Ishikawa (cell line): ENCODE results near the gene TUBB2A.

Experiments
- CREB1 ChIP-seq: IDR thresholded peaks from 2 replicates; pipeline ENCODE4 v1.6.1; 2012; ENCODE audit warnings: low read depth
- EGR1 ChIP-seq: IDR thresholded peaks from 2 replicates; pipeline ENCODE4 v1.6.1; 2012
- EP300 ChIP-seq: IDR thresholded peaks from 2 replicates; pipeline ENCODE4 v1.6.1; 2012; ENCODE audit warnings: borderline replicate concordance
- NFIC ChIP-seq: IDR thresholded peaks from 2 replicates; pipeline ENCODE4 v1.6.1; 2012
- RAD21 ChIP-seq: IDR thresholded peaks from 2 replicates; pipeline ENCODE4 v1.6.1; 2012; ENCODE audit warnings: low read depth
- REST ChIP-seq: IDR thresholded peaks from 2 replicates; pipeline ENCODE4 v1.6.1; 2012; ENCODE audit warnings: low read depth, mild to moderate bottlenecking
- TCF12 ChIP-seq: IDR thresholded peaks from 2 replicates; pipeline ENCODE4 v1.6.1; 2012; ENCODE audit warnings: low read depth
- YY1 ChIP-seq: IDR thresholded peaks from 2 replicates; pipeline ENCODE4 v1.6.1; 2012; ENCODE audit warnings: low read depth
- ZBTB7A ChIP-seq: IDR thresholded peaks from 2 replicates; pipeline ENCODE4 v1.6.1; 2012; ENCODE audit warnings: low read depth
- TF ChIP-seq, protein P1 (sequence below): IDR thresholded peaks from 2 replicates; pipeline ENCODE4 v1.6.1; 2012

DNA sequence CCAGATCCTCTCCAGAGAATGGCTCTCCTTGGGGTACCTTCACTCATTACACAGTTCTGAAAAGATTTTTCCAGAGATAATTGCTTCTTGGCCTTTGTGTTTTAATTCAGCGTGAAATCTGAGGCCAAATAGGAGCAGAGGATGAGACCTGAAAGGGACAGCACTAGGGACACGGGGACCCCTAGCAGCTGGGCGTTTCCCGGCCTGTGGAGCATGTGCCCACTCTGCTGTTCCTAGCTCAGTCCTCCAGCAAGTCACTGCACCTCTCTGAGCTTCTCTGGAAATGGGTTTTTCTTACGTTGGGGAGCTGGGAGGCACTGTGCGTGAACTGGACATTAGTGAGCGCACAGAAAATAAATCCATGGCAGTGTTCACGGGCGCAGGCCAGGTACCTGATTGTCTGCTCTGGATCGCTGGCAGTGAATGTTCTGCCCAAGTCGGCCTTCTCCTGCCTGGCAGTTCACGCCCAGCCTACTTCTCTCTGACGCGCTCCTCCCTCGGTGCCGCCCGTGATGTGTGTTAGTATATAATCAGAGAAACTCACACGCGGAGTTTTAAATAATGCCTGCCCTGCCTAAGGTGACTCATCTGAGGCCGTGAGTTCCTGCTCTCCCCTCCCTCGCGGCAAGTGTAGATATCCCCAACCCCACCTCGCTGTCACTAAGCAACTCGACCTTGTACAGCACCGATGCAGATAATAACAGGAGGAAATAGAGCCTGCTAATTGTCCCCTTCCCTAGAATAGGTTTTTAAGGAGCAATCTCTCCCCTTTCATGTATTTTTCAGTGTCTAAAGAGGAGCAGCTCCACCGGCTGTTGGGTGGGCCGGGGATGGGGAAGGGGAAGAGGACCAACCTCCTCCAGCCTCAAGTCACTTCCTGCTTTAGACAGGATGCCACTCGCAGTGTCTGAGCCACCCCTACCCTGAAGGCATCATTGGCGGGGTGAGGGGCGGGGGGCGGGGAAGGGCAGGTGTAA, 2.7 kb upstream of the TUBB2A start:
- TF ChIP-seq CREB1 (no peak), RAD21 (no peak), ZBTB7A (no peak), NFIC (no peak), TCF12 (no peak), EGR1 (no peak), REST (no peak), EP300 (no peak), YY1 (no peak)
- TF ChIP-seq, protein P1, sequence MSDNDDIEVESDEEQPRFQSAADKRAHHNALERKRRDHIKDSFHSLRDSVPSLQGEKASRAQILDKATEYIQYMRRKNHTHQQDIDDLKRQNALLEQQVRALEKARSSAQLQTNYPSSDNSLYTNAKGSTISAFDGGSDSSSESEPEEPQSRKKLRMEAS, result no peak
